HG03469 (cell line): ENCODE data around the gene GRB10.
A peak's percentile ranks its signal among the peaks of the same experiment; 100 is the strongest.

Experiments
- ATAC-seq: cut with Tn5 transposase; IDR thresholded peaks from one replicate; pipeline ENCODE4 v1.9.1; 2021; ENCODE audit warnings: mild to moderate bottlenecking, moderate library complexity, moderate number of reproducible peaks; ENCODE audit not compliant: unreplicated experiment

GRB10 gene

GRCh38 chr7:50658696-50659095 is 124.0 kb downstream of the GRB10 start:
- ATAC-seq = no peak

GRCh38 chr7:50657912-50658311 is 124.8 kb downstream of the GRB10 start:
- no peak for ATAC-seq

GRCh38 chr7:50657341-50657873 is 125.3 kb downstream of the GRB10 start:
- ATAC-seq = no peak

- no peak for ATAC-seq
Observed at GRCh38 chr7:50656141-50656895, 126.4 kb downstream of the GRB10 start.

- ATAC-seq = no peak
Observed at GRCh38 chr7:50655490-50655889, 127.2 kb downstream of the GRB10 start.

GRCh38 chr7:50655020-50655419 is 127.7 kb downstream of the GRB10 start:
- ATAC-seq = no peak

- no peak for ATAC-seq
Observed at GRCh38 chr7:50653981-50654425, 128.7 kb downstream of the GRB10 start.

GRCh38 chr7:50653126-50653864 is 129.4 kb downstream of the GRB10 start:
- ATAC-seq = no peak

GRCh38 chr7:50652400-50653125 is 130.1 kb downstream of the GRB10 start:
- ATAC-seq = no peak

- peak; percentile 85 for ATAC-seq
Observed at GRCh38 chr7:50651271-50651989, 131.3 kb downstream of the GRB10 start.

- no peak for ATAC-seq
Observed at GRCh38 chr7:50650057-50650664, 132.5 kb downstream of the GRB10 start.

GRCh38 chr7:50649259-50649885 is 133.3 kb downstream of the GRB10 start:
- ATAC-seq = no peak

GRCh38 chr7:50648570-50649169 is 134.0 kb downstream of the GRB10 start:
- no peak for ATAC-seq

- ATAC-seq = no peak
Observed at GRCh38 chr7:50648076-50648475, 134.6 kb downstream of the GRB10 start.

- ATAC-seq = no peak
Observed at GRCh38 chr7:50647286-50647980, 135.3 kb downstream of the GRB10 start.

- no peak for ATAC-seq
Observed at GRCh38 chr7:50646069-50646468, 136.6 kb downstream of the GRB10 start.

GRCh38 chr7:50645186-50645585 is 137.5 kb downstream of the GRB10 start:
- no peak for ATAC-seq

- ATAC-seq = no peak
Observed at GRCh38 chr7:50644586-50644985, 138.1 kb downstream of the GRB10 start.

- ATAC-seq = no peak
Observed at GRCh38 chr7:50644114-50644513, 138.6 kb downstream of the GRB10 start.
